ENCODE data around the gene FOXL1.
A peak's percentile ranks its signal among the peaks of the same experiment; 100 is the strongest.

The FOXL1 gene

DNA sequence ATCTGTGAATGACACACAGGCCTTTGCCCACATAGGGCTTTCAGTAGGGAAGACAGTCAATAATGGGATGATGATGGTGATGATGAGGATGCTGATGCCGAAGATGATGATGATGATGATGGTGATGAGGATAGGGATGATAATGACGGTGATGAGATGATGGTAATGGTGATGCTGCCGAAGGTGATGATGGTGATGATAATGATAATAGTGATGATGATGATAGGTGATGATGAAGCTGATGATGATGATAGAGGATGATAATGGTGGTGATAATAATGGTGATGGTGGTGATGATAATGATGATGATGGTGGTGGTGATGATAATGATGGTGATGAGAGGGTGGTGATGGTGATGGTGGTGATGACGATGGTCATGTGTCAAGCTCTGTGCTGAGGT lies 12.9 kb downstream of the FOXL1 start:
- H3K36me3 ChIP-seq (ENCODE audit: control insufficient read depth in 2 of 2, insufficient read depth in 1 of 2, low read length in 2 of 2), result no peaks in the 10 kb centered on the region
- no peak overlapping the region for H3K4me3 ChIP-seq (ENCODE audit: low read depth, low read length)
- POLR2A ChIA-PET, result no interaction called here
- TF ChIP-seq ZNF596 (tag by site-specific recombination; IDR thresholded peaks at IDR 0.05) (no peak), ZNF404 (tag by site-specific recombination; IDR thresholded peaks at IDR 0.05) (no peak), SALL2 (tag by site-specific recombination; IDR thresholded peaks at IDR 0.05; ENCODE audit: borderline replicate concordance) (0 out of 2 replicates have a peak, but pooled peaks have one; percentile 41), OVOL3 (tag by site-specific recombination; IDR thresholded peaks at IDR 0.05) (no peak), ZBTB17 (tag by site-specific recombination; IDR thresholded peaks at IDR 0.05) (no peak), ZNF114 (tag by site-specific recombination; IDR thresholded peaks at IDR 0.05) (no peak), KLF7 (tag by site-specific recombination; IDR thresholded peaks at IDR 0.05; ENCODE audit: borderline replicate concordance) (no peak), ZNF658 (tag by site-specific recombination; IDR thresholded peaks at IDR 0.05) (0 out of 2 replicates have a peak, but pooled peaks have one; percentile 77), ZNF561 (tag by site-specific recombination; IDR thresholded peaks at IDR 0.05; ENCODE audit: borderline replicate concordance) (no peak), ZNF274 (IDR thresholded peaks at IDR 0.05; ENCODE audit: low read length) (no peak), ZNF274 (tag by site-specific recombination; IDR thresholded peaks at IDR 0.05; ENCODE audit: borderline replicate concordance) (no peak), ZNF521 (tag by site-specific recombination; IDR thresholded peaks at IDR 0.05) (no peak), ZNF776 (tag by site-specific recombination; IDR thresholded peaks at IDR 0.05; ENCODE audit: borderline replicate concordance) (no peak)
- TF ChIP-seq, protein P1, sequence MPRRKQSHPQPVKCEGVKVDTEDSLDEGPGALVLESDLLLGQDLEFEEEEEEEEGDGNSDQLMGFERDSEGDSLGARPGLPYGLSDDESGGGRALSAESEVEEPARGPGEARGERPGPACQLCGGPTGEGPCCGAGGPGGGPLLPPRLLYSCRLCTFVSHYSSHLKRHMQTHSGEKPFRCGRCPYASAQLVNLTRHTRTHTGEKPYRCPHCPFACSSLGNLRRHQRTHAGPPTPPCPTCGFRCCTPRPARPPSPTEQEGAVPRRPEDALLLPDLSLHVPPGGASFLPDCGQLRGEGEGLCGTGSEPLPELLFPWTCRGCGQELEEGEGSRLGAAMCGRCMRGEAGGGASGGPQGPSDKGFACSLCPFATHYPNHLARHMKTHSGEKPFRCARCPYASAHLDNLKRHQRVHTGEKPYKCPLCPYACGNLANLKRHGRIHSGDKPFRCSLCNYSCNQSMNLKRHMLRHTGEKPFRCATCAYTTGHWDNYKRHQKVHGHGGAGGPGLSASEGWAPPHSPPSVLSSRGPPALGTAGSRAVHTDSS (tag by site-specific recombination; IDR thresholded peaks at IDR 0.05), result peak; percentile 96
- TF ChIP-seq, protein P2, sequence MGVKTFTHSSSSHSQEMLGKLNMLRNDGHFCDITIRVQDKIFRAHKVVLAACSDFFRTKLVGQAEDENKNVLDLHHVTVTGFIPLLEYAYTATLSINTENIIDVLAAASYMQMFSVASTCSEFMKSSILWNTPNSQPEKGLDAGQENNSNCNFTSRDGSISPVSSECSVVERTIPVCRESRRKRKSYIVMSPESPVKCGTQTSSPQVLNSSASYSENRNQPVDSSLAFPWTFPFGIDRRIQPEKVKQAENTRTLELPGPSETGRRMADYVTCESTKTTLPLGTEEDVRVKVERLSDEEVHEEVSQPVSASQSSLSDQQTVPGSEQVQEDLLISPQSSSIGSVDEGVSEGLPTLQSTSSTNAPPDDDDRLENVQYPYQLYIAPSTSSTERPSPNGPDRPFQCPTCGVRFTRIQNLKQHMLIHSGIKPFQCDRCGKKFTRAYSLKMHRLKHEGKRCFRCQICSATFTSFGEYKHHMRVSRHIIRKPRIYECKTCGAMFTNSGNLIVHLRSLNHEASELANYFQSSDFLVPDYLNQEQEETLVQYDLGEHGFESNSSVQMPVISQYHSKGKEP (tag by site-specific recombination; IDR thresholded peaks at IDR 0.05), result no peak
- TF ChIP-seq, protein P3, sequence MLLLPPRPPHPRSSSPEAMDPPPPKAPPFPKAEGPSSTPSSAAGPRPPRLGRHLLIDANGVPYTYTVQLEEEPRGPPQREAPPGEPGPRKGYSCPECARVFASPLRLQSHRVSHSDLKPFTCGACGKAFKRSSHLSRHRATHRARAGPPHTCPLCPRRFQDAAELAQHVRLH (tag by site-specific recombination; IDR thresholded peaks at IDR 0.05), result no peak
- TF ChIP-seq, protein P4, sequence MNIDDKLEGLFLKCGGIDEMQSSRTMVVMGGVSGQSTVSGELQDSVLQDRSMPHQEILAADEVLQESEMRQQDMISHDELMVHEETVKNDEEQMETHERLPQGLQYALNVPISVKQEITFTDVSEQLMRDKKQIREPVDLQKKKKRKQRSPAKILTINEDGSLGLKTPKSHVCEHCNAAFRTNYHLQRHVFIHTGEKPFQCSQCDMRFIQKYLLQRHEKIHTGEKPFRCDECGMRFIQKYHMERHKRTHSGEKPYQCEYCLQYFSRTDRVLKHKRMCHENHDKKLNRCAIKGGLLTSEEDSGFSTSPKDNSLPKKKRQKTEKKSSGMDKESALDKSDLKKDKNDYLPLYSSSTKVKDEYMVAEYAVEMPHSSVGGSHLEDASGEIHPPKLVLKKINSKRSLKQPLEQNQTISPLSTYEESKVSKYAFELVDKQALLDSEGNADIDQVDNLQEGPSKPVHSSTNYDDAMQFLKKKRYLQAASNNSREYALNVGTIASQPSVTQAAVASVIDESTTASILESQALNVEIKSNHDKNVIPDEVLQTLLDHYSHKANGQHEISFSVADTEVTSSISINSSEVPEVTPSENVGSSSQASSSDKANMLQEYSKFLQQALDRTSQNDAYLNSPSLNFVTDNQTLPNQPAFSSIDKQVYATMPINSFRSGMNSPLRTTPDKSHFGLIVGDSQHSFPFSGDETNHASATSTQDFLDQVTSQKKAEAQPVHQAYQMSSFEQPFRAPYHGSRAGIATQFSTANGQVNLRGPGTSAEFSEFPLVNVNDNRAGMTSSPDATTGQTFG (tag by site-specific recombination; IDR thresholded peaks at IDR 0.05; ENCODE audit: borderline replicate concordance), result 0 out of 2 replicates have a peak, but pooled peaks have one; percentile 46
- TF ChIP-seq, protein P5, sequence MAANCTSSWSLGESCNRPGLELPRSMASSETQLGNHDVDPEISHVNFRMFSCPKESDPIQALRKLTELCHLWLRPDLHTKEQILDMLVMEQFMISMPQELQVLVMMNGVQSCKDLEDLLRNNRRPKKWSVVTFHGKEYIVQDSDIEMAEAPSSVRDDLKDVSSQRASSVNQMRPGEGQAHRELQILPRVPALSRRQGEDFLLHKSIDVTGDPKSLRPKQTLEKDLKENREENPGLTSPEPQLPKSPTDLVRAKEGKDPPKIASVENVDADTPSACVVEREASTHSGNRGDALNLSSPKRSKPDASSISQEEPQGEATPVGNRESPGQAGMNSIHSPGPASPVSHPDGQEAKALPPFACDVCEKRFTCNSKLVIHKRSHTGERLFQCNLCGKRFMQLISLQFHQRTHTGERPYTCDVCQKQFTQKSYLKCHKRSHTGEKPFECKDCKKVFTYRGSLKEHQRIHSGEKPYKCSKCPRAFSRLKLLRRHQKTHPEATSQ (tag by site-specific recombination; IDR thresholded peaks at IDR 0.05), result no peak
- CTCF ChIA-PET, result interaction anchor here (0.6 to 1.5 kb wide), 3 partner anchors 15 to 477 kb away, joined by 3 to 5 read pairs (median 3); no protein-coding TSS in a partner anchor
- no peaks in the 10 kb centered on the region for H3K9me3 ChIP-seq (ENCODE audit: control insufficient read depth, insufficient read depth, low read depth, low read length)
- no peak overlapping the region for H3K27ac ChIP-seq (ENCODE audit: extremely low read depth, low read depth, low read length)
- H3K4me1 ChIP-seq (ENCODE audit: control insufficient read depth, insufficient read depth, low read length), result no peaks in the 10 kb centered on the region

All from HEK293 (cell line).